BLaER1 (cell line): ENCODE measurements around the gene GPR21.

ENCODE experiments used
- H3K27ac ChIP-seq: shearing (Covaris generic); formaldehyde crosslinking; 2 replicates; pipeline ENCODE4 v1.8.1; 2022
- H3K27me3 ChIP-seq: shearing (Covaris generic); formaldehyde crosslinking; 2 replicates; pipeline ENCODE4 v1.8.1; 2022
- H3K36me3 ChIP-seq: shearing (Covaris generic); formaldehyde crosslinking; 2 replicates; pipeline ENCODE4 v1.8.1; 2022
- H3K4me1 ChIP-seq: shearing (Covaris generic); formaldehyde crosslinking; 2 replicates; pipeline ENCODE4 v1.8.1; 2022
- H3K4me2 ChIP-seq: shearing (Covaris generic); formaldehyde crosslinking; 2 replicates; pipeline ENCODE4 v1.8.1; 2022
- H3K4me3 ChIP-seq: shearing (Covaris generic); formaldehyde crosslinking; 2 replicates; pipeline ENCODE4 v1.8.1; 2022
- H3K9ac ChIP-seq: shearing (Covaris generic); formaldehyde crosslinking; 2 replicates; pipeline ENCODE4 v1.8.1; 2022
- H3K9me3 ChIP-seq: shearing (Covaris generic); formaldehyde crosslinking; 2 replicates; pipeline ENCODE4 v1.8.1; 2022
- H4K20me1 ChIP-seq: shearing (Covaris generic); formaldehyde crosslinking; 2 replicates; pipeline ENCODE4 v1.8.1; 2022
- Cebpa-rat ChIP-seq: shearing (Covaris generic); IDR thresholded peaks from 2 replicates; pipeline ENCODE4 v1.8.1; 2022

GPR21 gene

DNA sequence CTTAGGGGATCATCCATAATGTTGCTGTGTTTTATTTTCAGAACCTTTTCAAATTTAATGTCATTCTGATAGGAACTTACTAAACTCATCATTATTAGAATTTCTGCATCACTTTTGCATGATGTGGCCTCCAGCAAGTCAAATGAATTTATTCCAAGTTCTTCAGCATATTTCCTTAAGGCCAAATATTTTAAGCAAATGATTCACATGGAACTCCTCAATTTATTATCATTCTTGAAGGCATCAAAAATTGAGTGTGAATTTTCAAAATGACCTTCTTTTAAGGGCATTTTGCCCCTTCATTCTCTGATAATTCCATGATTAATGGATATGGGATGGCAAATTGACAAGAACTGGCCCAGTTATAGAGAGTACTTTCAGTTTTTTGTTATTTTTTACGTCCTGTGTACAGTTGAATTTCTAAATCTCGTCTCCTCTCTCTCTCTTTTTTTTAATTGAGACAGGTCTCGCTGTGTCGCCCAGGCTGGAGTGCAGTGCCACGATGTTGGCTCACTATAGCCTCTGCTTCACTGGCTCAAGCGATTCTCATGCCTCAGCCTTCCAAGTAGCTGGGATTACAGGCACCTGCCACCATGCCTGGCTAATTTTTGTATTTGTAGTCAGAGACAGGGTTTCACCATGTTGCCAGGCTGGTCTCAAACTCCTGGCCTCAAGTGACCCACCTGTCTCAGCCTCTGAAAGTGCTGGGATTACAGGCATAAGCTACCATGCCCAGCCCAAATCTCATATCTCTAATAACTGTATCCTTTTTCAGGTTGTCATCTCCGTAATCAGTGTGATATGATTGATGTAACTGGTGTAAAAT, 29.1 kb downstream of the GPR21 start:
- Histone ChIP-seq H3K4me2 (no peak overlapping the region), H3K9ac (no peak overlapping the region), H3K27ac (no peak overlapping the region), H4K20me1 (no peaks in the 10 kb centered on the region), H3K36me3 (peaks cover 34% of the 10 kb centered on the region), H3K9me3 (no peaks in the 10 kb centered on the region), H3K27me3 (no peaks in the 10 kb centered on the region), H3K4me3 (no peak overlapping the region), H3K4me1 (no peaks in the 10 kb centered on the region)
- TF ChIP-seq Cebpa-rat = no peak

DNA sequence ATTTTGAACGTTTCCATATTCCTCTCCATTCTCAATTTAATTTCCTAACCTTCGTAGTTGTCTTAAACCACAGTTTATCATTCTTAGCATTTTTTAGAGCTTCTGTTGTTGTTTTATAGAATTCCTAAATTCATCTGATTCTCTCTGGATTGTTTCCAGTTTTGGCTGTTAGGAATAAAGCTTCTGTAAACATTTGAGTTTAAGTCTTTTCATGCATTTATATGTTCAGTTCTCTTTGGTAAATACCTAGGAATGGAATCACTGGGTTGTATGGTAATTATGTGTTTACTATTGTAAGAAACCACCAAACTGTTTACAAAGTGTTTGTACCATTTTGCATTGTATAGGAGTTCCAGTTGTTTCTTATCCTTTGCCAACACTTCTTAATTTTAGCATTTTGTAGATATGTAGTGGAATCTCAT, 29.7 kb downstream of the GPR21 start:
- no peaks in the 10 kb centered on the region for H3K4me1 ChIP-seq
- no peak overlapping the region for H3K4me2 ChIP-seq
- no peak for TF ChIP-seq Cebpa-rat
- no peaks in the 10 kb centered on the region for H3K27me3 ChIP-seq
- no peak overlapping the region for H3K4me3 ChIP-seq
- no peak overlapping the region for H3K27ac ChIP-seq
- H3K9me3 ChIP-seq = no peaks in the 10 kb centered on the region
- no peaks in the 10 kb centered on the region for H4K20me1 ChIP-seq
- no peak overlapping the region for H3K9ac ChIP-seq
- peaks cover 40% of the 10 kb centered on the region for H3K36me3 ChIP-seq

DNA sequence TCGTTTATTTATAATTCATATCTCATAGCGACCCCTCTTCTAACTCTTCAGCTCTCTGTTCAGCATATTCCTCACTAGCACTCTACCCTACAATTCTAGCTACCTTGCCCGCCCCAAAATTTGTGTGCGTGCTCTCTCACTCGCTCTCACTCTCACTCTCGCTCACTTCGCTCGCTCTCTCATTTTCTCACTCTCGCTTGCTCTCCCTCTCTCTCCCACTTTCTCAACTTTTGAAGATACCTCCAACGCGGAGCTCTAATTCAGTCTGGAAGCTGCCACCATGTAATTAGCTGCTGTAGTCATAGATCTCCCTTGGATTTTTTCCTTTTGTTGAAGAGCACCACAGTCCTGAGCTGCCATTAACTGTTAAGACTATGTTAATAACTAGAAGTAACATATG, 30.4 kb downstream of the GPR21 start:
- Histone ChIP-seq H3K36me3 (peaks cover 40% of the 10 kb centered on the region), H3K9me3 (no peaks in the 10 kb centered on the region), H3K27ac (no peak overlapping the region), H3K4me1 (no peaks in the 10 kb centered on the region), H4K20me1 (no peaks in the 10 kb centered on the region), H3K4me2 (no peak overlapping the region), H3K9ac (no peak overlapping the region), H3K4me3 (no peak overlapping the region), H3K27me3 (no peaks in the 10 kb centered on the region)
- TF ChIP-seq Cebpa-rat = no peak

DNA sequence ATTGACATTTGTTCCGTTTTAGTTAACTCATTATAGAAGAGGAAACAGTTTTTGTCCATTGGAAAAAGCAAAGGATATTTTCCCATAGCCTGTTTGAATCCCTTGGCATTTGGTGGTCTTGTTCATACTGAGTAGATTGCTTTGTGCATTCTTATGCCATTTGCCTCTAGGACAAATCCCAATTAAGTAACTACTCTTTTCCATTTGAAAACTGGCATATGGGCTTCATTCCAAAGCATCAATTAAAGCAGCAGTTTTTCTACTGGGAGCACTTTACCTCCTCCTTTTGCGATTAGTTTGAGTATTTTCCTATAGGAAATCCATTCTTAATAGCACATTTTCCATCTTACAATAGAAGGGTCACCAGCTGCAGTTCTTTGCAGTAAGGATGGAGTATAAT, 31.2 kb downstream of the GPR21 start:
- TF ChIP-seq Cebpa-rat = no peak

GRCh38 chr9:123065196-123065595, 31.7 kb downstream of the GPR21 start:
- H3K27me3 ChIP-seq = no peaks in the 10 kb centered on the region
- no peak overlapping the region for H3K4me3 ChIP-seq
- no peak for TF ChIP-seq Cebpa-rat
- peaks cover 46% of the 10 kb centered on the region for H3K36me3 ChIP-seq
- no peak overlapping the region for H3K27ac ChIP-seq
- H3K9ac ChIP-seq = no peak overlapping the region
- no peak overlapping the region for H3K4me2 ChIP-seq
- no peaks in the 10 kb centered on the region for H3K4me1 ChIP-seq
- H4K20me1 ChIP-seq = no peaks in the 10 kb centered on the region
- no peaks in the 10 kb centered on the region for H3K9me3 ChIP-seq

More for the DNA sequence above, 31.2 kb downstream of the GPR21 start:
- no peak overlapping the region for H3K9ac ChIP-seq
- no peaks in the 10 kb centered on the region for H3K27me3 ChIP-seq
- no peak overlapping the region for H3K4me3 ChIP-seq
- no peaks in the 10 kb centered on the region for H4K20me1 ChIP-seq
- H3K27ac ChIP-seq = no peak overlapping the region
- H3K36me3 ChIP-seq = peaks cover 43% of the 10 kb centered on the region
- H3K9me3 ChIP-seq = no peaks in the 10 kb centered on the region
- H3K4me1 ChIP-seq = no peaks in the 10 kb centered on the region
- H3K4me2 ChIP-seq = no peak overlapping the region

DNA sequence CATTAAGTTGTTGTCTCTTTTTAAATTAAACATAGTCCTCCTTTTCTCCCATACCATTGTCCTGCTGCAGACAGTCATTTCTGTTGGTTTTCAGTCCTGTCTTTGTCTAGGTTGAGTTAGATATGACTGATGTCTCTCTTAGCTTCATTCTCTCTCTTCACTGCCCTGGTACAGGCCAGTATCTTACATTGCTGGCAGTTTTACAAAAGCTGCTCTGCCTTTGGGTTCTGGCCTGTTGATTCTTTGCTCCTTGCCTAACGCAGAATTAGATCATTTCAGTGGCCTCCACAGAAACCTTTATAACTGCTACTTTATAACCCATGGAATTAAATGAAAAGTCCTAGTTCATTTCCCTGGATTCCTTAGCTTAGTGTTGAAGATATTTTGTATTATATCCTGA, 33.7 kb downstream of the GPR21 start:
- H3K36me3 ChIP-seq = peaks cover 61% of the 10 kb centered on the region
- H3K27ac ChIP-seq = no peak overlapping the region
- H4K20me1 ChIP-seq = no peaks in the 10 kb centered on the region
- H3K4me1 ChIP-seq = no peaks in the 10 kb centered on the region
- no peak for TF ChIP-seq Cebpa-rat
- H3K9me3 ChIP-seq = no peaks in the 10 kb centered on the region
- H3K4me3 ChIP-seq = no peak overlapping the region
- H3K4me2 ChIP-seq = no peak overlapping the region
- no peak overlapping the region for H3K9ac ChIP-seq
- H3K27me3 ChIP-seq = no peaks in the 10 kb centered on the region

GRCh38 chr9:123069010-123069481, 35.6 kb downstream of the GPR21 start:
- no peaks in the 10 kb centered on the region for H3K4me1 ChIP-seq
- no peak for TF ChIP-seq Cebpa-rat
- H3K27ac ChIP-seq = no peak overlapping the region
- no peak overlapping the region for H3K4me3 ChIP-seq
- H3K27me3 ChIP-seq = no peaks in the 10 kb centered on the region
- H3K4me2 ChIP-seq = no peak overlapping the region
- no peak overlapping the region for H3K9ac ChIP-seq
- H3K36me3 ChIP-seq = peaks cover 80% of the 10 kb centered on the region
- no peaks in the 10 kb centered on the region for H4K20me1 ChIP-seq
- no peaks in the 10 kb centered on the region for H3K9me3 ChIP-seq

DNA sequence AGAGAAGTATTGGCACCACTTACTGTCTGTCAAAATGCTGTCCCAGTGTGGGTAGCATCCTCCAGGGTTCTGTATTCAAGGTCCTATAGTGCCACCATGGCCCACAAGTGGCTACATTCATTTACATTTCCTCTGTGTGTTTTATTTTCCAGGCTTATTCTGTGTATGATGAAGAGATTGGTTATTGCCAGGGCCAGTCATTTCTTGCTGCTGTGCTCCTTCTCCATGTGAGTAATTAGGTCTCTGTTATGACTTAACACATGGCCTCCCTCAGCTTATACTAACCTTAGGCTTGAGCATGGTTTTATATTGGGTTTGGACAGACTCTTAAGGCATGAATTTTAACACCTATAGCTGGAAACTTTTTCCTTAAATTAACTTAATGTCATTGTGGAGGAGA, 36.7 kb downstream of the GPR21 start:
- Histone ChIP-seq H3K4me3 (no peak overlapping the region), H3K9ac (no peak overlapping the region), H3K9me3 (no peaks in the 10 kb centered on the region), H3K27ac (no peak overlapping the region), H3K4me2 (no peak overlapping the region), H3K27me3 (no peaks in the 10 kb centered on the region), H3K36me3 (peaks cover 80% of the 10 kb centered on the region), H4K20me1 (no peaks in the 10 kb centered on the region), H3K4me1 (no peaks in the 10 kb centered on the region)
- no peak for TF ChIP-seq Cebpa-rat

DNA sequence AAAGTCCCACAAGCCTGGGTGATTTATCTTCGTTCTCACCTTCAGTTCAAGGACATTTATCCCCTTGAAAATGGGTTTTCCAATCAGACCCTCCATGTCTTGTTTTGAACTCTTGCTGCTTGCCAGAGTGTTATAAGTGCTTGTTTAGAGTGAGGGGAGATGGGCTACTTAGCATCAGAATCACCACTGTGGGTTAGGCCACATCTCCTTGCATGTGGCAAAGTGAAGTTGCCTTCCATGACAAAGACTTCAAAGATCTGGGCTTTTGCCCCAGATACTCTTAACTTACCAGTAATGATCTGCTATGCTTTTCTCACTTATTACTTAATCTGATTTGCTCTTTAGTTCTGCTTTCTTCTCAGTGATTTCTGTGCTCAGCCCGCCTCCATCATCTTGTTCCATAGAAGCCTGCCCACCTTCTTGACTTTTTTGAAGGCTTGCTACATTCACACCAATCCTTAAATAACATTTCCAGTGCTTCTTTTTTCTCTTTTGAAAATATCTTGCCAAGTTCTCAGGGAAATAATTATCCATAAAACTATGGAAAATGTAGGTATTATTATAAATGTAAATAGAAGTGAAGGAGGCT, 39.0 kb downstream of the GPR21 start:
- H3K27me3 ChIP-seq = no peaks in the 10 kb centered on the region
- H4K20me1 ChIP-seq = no peaks in the 10 kb centered on the region
- no peaks in the 10 kb centered on the region for H3K9me3 ChIP-seq
- H3K4me2 ChIP-seq = no peak overlapping the region
- no peak overlapping the region for H3K27ac ChIP-seq
- no peak for TF ChIP-seq Cebpa-rat
- H3K4me3 ChIP-seq = no peak overlapping the region
- H3K36me3 ChIP-seq = peaks cover 70% of the 10 kb centered on the region
- no peak overlapping the region for H3K9ac ChIP-seq
- H3K4me1 ChIP-seq = no peaks in the 10 kb centered on the region

DNA sequence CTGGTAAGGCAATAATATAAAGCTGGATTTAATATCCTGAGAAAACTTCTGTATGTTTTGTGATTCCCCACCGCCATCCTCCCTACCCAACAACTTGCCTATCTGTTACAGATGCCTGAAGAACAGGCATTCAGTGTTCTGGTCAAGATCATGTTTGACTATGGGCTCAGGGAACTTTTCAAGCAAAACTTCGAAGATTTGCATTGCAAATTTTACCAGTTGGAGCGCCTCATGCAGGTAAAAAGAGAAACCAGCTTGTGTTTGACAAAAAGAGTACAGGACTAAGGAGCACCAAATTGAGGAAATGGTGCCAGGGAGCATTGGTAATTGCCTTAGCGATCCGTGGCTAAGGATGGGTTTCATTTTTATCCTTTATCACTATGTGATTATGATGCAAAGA, 40.0 kb downstream of the GPR21 start:
- Histone ChIP-seq H3K27ac (no peak overlapping the region), H3K9me3 (no peaks in the 10 kb centered on the region), H3K4me3 (no peak overlapping the region), H4K20me1 (no peaks in the 10 kb centered on the region), H3K9ac (no peak overlapping the region), H3K27me3 (no peaks in the 10 kb centered on the region), H3K36me3 (peaks cover 65% of the 10 kb centered on the region), H3K4me2 (no peak overlapping the region), H3K4me1 (no peaks in the 10 kb centered on the region)
- TF ChIP-seq Cebpa-rat = no peak
